ENCODE measurements around the gene SPDYE16. TPM values are rescaled to one million over a fixed set of nuclear protein-coding genes. Genes with fewer than 3 reads are reported as not detected.
"Not testable (repeated sequence)": the region's sequence is repeated elsewhere in the genome, so short reads cannot be mapped to it uniquely, and the experiment has no call there.

The SPDYE16 gene
- total RNA-seq, 6 experiments from 2014 or later, result 0.07 TPM; not detected in 5

GRCh38 chr7:76568742-76569141, 25.6 kb upstream of the SPDYE16 start:
- peak; percentile 35 for DNase-seq
- Mint-ChIP-seq H3K27ac (0 out of 2 replicates have a peak overlapping the region, but pooled peaks have one; percentile 16), H3K4me3 (peak overlapping the region; percentile 8; the same call in 1 of the 2 replicates), H3K36me3 (ENCODE audit: low read depth) (peaks cover 23% of the 10 kb centered on the region), H3K4me1 (ENCODE audit: low read depth) (peaks cover 49% of the 10 kb centered on the region)
- not testable (repeated sequence) for H3K9me3 Mint-ChIP-seq; H3K27me3 Mint-ChIP-seq (ENCODE audit: insufficient read depth)

- peaks cover 24% of the 10 kb centered on the region for H3K36me3 Mint-ChIP-seq (ENCODE audit: low read depth)
- not testable (repeated sequence) for H3K27ac Mint-ChIP-seq; H3K27me3 Mint-ChIP-seq (ENCODE audit: insufficient read depth); DNase-seq; H3K9me3 Mint-ChIP-seq; H3K4me3 Mint-ChIP-seq
- peaks cover 45% of the 10 kb centered on the region for H3K4me1 Mint-ChIP-seq (ENCODE audit: low read depth)
These were observed 24.7 kb upstream of the SPDYE16 start for GRCh38 chr7:76567753-76568152.

GRCh38 chr7:76567311-76567710, 24.2 kb upstream of the SPDYE16 start:
- not testable (repeated sequence) for H3K9me3 Mint-ChIP-seq; H3K4me3 Mint-ChIP-seq; H3K27ac Mint-ChIP-seq; DNase-seq; H3K27me3 Mint-ChIP-seq (ENCODE audit: insufficient read depth)
- Mint-ChIP-seq H3K4me1 (ENCODE audit: low read depth) (peaks cover 41% of the 10 kb centered on the region), H3K36me3 (ENCODE audit: low read depth) (peaks cover 20% of the 10 kb centered on the region)

GRCh38 chr7:76565001-76565400, 21.9 kb upstream of the SPDYE16 start:
- peaks cover 10% of the 10 kb centered on the region for H3K36me3 Mint-ChIP-seq (ENCODE audit: low read depth)
- H3K27ac Mint-ChIP-seq; H3K27me3 Mint-ChIP-seq (ENCODE audit: insufficient read depth); H3K4me3 Mint-ChIP-seq; H3K9me3 Mint-ChIP-seq; DNase-seq: not testable (repeated sequence)
- H3K4me1 Mint-ChIP-seq (ENCODE audit: low read depth), result peaks cover 19% of the 10 kb centered on the region

GRCh38 chr7:76561342-76561741, 18.2 kb upstream of the SPDYE16 start:
- not testable (repeated sequence) for H3K27me3 Mint-ChIP-seq (ENCODE audit: insufficient read depth); H3K4me1 Mint-ChIP-seq (ENCODE audit: low read depth); H3K4me3 Mint-ChIP-seq; H3K9me3 Mint-ChIP-seq; DNase-seq; H3K27ac Mint-ChIP-seq
- H3K36me3 Mint-ChIP-seq (ENCODE audit: low read depth), result peaks cover 20% of the 10 kb centered on the region

- H3K4me3 Mint-ChIP-seq; H3K27ac Mint-ChIP-seq; H3K9me3 Mint-ChIP-seq; DNase-seq; H3K27me3 Mint-ChIP-seq (ENCODE audit: insufficient read depth): not testable (repeated sequence)
- Mint-ChIP-seq H3K36me3 (ENCODE audit: low read depth) (peaks cover 16% of the 10 kb centered on the region), H3K4me1 (ENCODE audit: low read depth) (peaks cover 13% of the 10 kb centered on the region)
These were observed 17.1 kb upstream of the SPDYE16 start for GRCh38 chr7:76560157-76560556.

- Mint-ChIP-seq H3K4me1 (ENCODE audit: low read depth) (peaks cover 13% of the 10 kb centered on the region), H3K27ac (0 out of 2 replicates have a peak overlapping the region, but pooled peaks have one; percentile 12), H3K36me3 (ENCODE audit: low read depth) (peaks cover 19% of the 10 kb centered on the region)
- H3K4me3 Mint-ChIP-seq; DNase-seq; H3K27me3 Mint-ChIP-seq (ENCODE audit: insufficient read depth); H3K9me3 Mint-ChIP-seq: not testable (repeated sequence)
These were observed 16.6 kb upstream of the SPDYE16 start for GRCh38 chr7:76559685-76560084.

- H3K27me3 Mint-ChIP-seq (ENCODE audit: insufficient read depth); DNase-seq; H3K27ac Mint-ChIP-seq; H3K4me3 Mint-ChIP-seq; H3K9me3 Mint-ChIP-seq: not testable (repeated sequence)
- H3K36me3 Mint-ChIP-seq (ENCODE audit: low read depth), result peaks cover 21% of the 10 kb centered on the region
- peaks cover 29% of the 10 kb centered on the region for H3K4me1 Mint-ChIP-seq (ENCODE audit: low read depth)
These were observed 8.9 kb upstream of the SPDYE16 start for GRCh38 chr7:76551992-76552391.

- Mint-ChIP-seq H3K27ac (peak overlapping the region; percentile 83), H3K36me3 (ENCODE audit: low read depth) (peaks cover 15% of the 10 kb centered on the region), H3K4me3 (peak overlapping the region; percentile 96), H3K4me1 (ENCODE audit: low read depth) (peaks cover 23% of the 10 kb centered on the region)
- H3K9me3 Mint-ChIP-seq; H3K27me3 Mint-ChIP-seq (ENCODE audit: insufficient read depth); DNase-seq: not testable (repeated sequence)
These were observed 6.8 kb upstream of the SPDYE16 start for GRCh38 chr7:76549855-76550248.

- not testable (repeated sequence) for H3K9me3 Mint-ChIP-seq; H3K27me3 Mint-ChIP-seq (ENCODE audit: insufficient read depth)
- peak; percentile 79 for DNase-seq
- Mint-ChIP-seq H3K27ac (peak overlapping the region; percentile 83), H3K4me3 (peak overlapping the region; percentile 96), H3K4me1 (ENCODE audit: low read depth) (peaks cover 23% of the 10 kb centered on the region), H3K36me3 (ENCODE audit: low read depth) (peaks cover 13% of the 10 kb centered on the region; the same call in 1 of the 2 replicates)
These were observed 6.1 kb upstream of the SPDYE16 start for GRCh38 chr7:76549025-76549854.

- not testable (repeated sequence) for H3K9me3 Mint-ChIP-seq; H3K36me3 Mint-ChIP-seq (ENCODE audit: low read depth); DNase-seq; H3K4me1 Mint-ChIP-seq (ENCODE audit: low read depth); H3K27ac Mint-ChIP-seq; H3K27me3 Mint-ChIP-seq (ENCODE audit: insufficient read depth); H3K4me3 Mint-ChIP-seq
These were observed 11.5 kb downstream of the SPDYE16 start for GRCh38 chr7:76531643-76532042.

- not testable (repeated sequence) for H3K9me3 Mint-ChIP-seq; H3K4me3 Mint-ChIP-seq; H3K27me3 Mint-ChIP-seq (ENCODE audit: insufficient read depth); H3K36me3 Mint-ChIP-seq (ENCODE audit: low read depth); H3K4me1 Mint-ChIP-seq (ENCODE audit: low read depth); DNase-seq; H3K27ac Mint-ChIP-seq
These were observed 16.9 kb downstream of the SPDYE16 start for GRCh38 chr7:76526183-76526582.

- H3K36me3 Mint-ChIP-seq (ENCODE audit: low read depth); H3K9me3 Mint-ChIP-seq; DNase-seq; H3K4me1 Mint-ChIP-seq (ENCODE audit: low read depth); H3K27me3 Mint-ChIP-seq (ENCODE audit: insufficient read depth); H3K4me3 Mint-ChIP-seq; H3K27ac Mint-ChIP-seq: not testable (repeated sequence)
These were observed 26.2 kb downstream of the SPDYE16 start for GRCh38 chr7:76516932-76517331.

All from HFFc6 (cell line).